GM03348 (cell line): Measurements from ENCODE around the gene PPM1H.
"Not testable (repeated sequence)": the region's sequence is repeated elsewhere in the genome, so short reads cannot be mapped to it uniquely, and the experiment has no call there.

ENCODE experiments used
- DNase-seq: peaks from one replicate; pipeline ENCODE4 v3.0.0; 2012; ENCODE audit warnings: low spot score

The PPM1H gene

GRCh38 chr12:62934799-62935674, at the start of gene PPM1H:
PPM1H (minus strand) TSS chr12:62935150; CDS start chr12:62934736, 414 bp downstream.
- peak; percentile 72 for DNase-seq

- no peak for DNase-seq
Observed at GRCh38 chr12:62983594-62983993, 48.6 kb upstream of the PPM1H start.

- DNase-seq, result no peak
Observed at GRCh38 chr12:62978768-62979167, 43.8 kb upstream of the PPM1H start.

GRCh38 chr12:62977883-62978282, 42.9 kb upstream of the PPM1H start:
- no peak for DNase-seq

GRCh38 chr12:62977418-62977817, 42.5 kb upstream of the PPM1H start:
- DNase-seq, result no peak

- DNase-seq, result no peak
Observed at GRCh38 chr12:62976110-62976662, 41.2 kb upstream of the PPM1H start.

GRCh38 chr12:62971769-62972525, 37.0 kb upstream of the PPM1H start:
- DNase-seq, result no peak

GRCh38 chr12:62969695-62970094, 34.7 kb upstream of the PPM1H start:
- DNase-seq, result no peak

GRCh38 chr12:62967701-62968100, 32.8 kb upstream of the PPM1H start:
- DNase-seq, result no peak

- no peak for DNase-seq
Observed at GRCh38 chr12:62966990-62967506, 32.1 kb upstream of the PPM1H start.

GRCh38 chr12:62966446-62966989, 31.6 kb upstream of the PPM1H start:
- DNase-seq, result not testable (repeated sequence)

GRCh38 chr12:62965700-62966099, 30.8 kb upstream of the PPM1H start:
- not testable (repeated sequence) for DNase-seq

- DNase-seq, result not testable (repeated sequence)
Observed at GRCh38 chr12:62965242-62965641, 30.3 kb upstream of the PPM1H start.

- no peak for DNase-seq
Observed at GRCh38 chr12:62963486-62964041, 28.6 kb upstream of the PPM1H start.

- DNase-seq, result no peak
Observed at GRCh38 chr12:62960324-62960723, 25.4 kb upstream of the PPM1H start.

GRCh38 chr12:62959745-62960144, 24.8 kb upstream of the PPM1H start:
- no peak for DNase-seq

- DNase-seq, result no peak
Observed at GRCh38 chr12:62957233-62957953, 22.4 kb upstream of the PPM1H start.

- DNase-seq, result no peak
Observed at GRCh38 chr12:62955678-62956077, 20.7 kb upstream of the PPM1H start.

GRCh38 chr12:62950317-62950716, 15.4 kb upstream of the PPM1H start:
- DNase-seq, result no peak

- DNase-seq, result no peak
Observed at GRCh38 chr12:62948123-62948522, 13.2 kb upstream of the PPM1H start.

- no peak for DNase-seq
Observed at GRCh38 chr12:62947364-62947763, 12.4 kb upstream of the PPM1H start.
